GM21576 (cell line): ENCODE results near the gene CIAO2A.
"Not testable (repeated sequence)": the region's sequence is repeated elsewhere in the genome, so short reads cannot be mapped to it uniquely, and the experiment has no call there.

Experiments used
- ATAC-seq: cut with Tn5 transposase; IDR thresholded peaks from one replicate; pipeline ENCODE4 v1.9.1; 2021; ENCODE audit warnings: mild to moderate bottlenecking, moderate library complexity; ENCODE audit not compliant: unreplicated experiment

CIAO2A gene

GRCh38 chr15:64072812-64073211 is 20.8 kb downstream of the CIAO2A start:
- ATAC-seq, result no peak

GRCh38 chr15:64071931-64072765 is 21.5 kb downstream of the CIAO2A start:
- no peak for ATAC-seq

DNA sequence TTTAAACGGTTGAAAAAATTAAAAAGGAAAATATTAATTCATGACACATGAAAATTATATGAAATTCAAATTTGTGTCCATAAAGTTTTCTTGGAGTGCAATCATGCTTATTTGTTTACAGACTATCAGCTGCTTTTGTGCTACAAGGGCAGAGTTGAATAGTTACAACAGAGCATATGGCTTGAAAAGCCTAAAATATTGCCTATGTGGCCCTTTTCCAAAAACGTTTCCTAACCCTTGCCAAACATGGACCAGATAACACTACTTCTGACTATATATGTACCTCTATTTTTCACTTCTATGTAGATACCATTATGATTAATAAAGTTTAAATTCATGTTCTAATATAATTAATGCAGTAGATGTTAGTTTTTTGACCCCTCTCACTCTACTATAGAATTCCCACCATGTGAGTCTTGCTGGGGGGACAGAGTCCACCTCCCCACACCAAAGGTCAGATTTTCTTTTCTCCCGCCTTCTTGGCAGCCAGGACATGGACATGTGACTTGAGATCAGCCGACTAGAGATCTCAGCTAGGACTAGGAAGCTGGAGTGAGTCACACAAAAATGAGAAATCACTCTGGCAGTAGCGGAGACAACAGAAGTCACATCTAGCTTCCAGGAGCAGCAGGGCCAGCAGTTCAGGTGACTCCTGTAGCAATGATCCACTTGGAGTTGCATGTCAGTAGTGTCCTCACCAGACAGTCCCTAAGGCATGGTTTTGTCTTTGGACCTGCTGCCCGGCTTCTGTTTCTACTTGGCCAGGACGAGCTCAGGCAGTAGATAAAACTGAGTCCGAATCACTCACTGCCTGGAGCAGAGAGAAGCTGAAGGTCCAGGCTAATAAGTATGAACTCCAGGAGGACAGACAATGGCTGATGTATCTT is 22.4 kb downstream of the CIAO2A start:
- no peak for ATAC-seq

DNA sequence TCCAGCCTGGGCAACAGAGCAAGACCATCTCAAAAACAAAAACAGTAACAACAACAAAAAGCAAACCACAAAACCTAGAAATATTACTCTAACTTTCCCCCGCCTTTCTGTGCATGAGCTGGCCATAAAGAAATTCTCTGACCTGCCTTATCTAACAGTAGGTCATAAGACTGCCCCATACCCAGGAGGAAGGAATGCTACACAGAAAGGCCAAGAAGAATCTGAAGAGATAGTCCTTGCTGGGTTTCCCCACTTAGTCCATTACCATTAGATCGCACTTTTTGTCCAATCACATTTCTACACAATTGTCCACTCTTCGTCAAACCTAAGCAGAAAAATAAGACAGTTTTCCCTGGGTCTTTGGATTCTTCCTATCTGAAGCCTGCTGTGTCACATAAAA is 23.5 kb downstream of the CIAO2A start:
- no peak for ATAC-seq

GRCh38 chr15:64068133-64068532 is 25.5 kb downstream of the CIAO2A start:
- no peak for ATAC-seq

DNA sequence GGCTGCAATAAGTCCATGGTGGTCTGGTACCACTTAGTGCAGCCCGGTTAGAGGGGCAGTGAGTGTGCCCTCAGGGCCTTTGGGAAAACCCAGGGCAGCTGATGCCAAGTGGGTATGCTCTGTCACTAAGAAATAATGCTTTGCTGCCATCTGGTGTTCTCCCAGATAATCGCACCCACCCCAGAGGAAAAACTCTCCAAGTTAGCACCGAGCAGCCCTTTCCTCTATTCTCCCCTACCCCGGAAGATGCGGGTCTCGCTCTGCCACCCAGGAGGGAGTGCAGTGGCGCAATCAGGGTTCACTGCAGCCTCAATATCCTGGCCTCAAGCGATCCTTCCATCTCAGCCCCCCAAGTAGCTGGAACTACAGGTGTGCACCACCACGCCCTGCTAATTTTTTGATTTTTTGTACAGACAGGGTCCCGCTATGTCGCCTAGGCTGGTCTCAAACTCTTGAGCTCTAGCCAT is 26.0 kb downstream of the CIAO2A start:
- no peak for ATAC-seq

- no peak for ATAC-seq
Observed at GRCh38 chr15:64066451-64066850, 27.2 kb downstream of the CIAO2A start.

DNA sequence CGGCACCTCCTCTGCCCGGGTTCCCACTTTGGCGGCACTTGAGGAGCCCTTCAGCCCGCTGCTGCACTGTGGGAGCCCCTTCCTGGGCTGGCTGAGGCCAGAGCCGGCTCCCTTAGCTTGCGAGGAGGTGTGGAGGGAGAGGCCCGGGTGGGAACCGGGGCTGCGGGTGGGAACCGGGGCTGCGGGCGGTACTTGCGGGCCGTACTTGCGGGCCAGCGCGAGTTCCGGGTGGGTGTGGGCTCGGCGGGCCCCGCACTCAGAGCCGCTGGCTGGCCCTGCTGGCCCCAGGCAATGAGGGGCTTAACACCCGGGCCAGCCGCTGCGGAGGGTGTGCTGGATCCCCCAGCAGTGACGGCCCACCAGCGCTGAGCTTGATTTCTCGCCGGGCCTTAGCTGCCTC is 32.9 kb downstream of the CIAO2A start:
- no peak for ATAC-seq

GRCh38 chr15:64059104-64059503 is 34.5 kb downstream of the CIAO2A start:
- not testable (repeated sequence) for ATAC-seq

DNA sequence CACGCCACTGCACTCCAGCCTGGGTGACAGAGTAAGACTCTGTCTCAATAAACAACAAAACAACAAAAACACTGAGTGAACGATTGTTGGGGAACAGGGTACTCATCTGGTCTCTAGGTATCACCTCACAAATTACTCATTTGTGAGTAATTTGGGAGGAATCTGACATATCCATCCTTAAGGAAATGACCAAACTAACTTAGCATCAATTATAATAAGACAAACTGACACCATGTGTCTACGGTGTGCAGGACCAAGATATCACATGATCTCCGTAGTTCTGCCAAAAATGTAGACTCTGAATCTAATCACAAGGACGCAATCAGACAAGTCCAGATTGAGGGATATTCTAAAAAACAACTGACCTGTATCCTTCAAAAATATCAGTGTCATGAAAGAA is 35.4 kb downstream of the CIAO2A start:
- no peak for ATAC-seq

- ATAC-seq, result not testable (repeated sequence)
Observed at GRCh38 chr15:64053674-64054073, 40.0 kb downstream of the CIAO2A start.

- ATAC-seq, result no peak
Observed at GRCh38 chr15:64052925-64053491, 40.6 kb downstream of the CIAO2A start.

DNA sequence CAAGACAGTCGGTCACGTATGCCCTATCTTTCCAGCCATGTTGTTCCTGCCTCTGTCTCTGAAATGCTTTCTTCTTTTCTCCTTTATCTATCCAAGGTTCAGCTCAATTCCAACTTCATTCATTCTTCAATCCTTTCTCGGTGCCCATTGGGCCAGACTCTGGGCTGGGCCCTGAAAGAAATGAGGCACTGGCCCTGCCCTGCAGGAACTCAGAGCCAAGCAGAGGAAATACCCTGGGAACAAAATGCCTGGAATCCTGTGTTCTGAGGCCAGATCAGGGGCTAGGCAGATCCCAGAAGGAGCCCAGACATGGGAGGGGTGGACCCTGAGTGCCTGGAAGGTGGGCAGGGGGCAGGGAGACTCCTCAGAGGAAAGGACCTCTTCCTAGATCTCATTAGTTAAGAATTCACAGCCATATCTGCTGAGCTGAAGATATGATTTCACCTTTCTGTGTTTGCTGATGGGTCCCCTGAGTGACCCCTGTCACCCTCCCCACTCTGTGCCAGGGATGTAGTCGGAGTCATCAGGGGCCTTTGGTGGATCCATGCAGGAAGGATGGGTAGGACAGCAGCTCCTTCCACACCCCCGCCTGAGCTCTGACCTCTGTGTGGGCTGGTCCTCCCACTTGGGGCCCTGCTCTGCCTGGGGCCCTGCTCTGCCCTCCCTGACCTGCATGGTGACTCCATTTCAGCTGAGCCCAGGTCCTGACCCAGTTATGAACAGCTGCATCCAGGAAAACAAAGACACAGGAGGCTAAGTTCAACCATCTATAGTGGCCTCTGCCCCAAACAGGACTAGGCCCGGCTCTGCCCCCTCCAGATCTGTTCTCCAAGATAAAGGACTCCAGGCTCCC is 42.0 kb downstream of the CIAO2A start:
- no peak for ATAC-seq

DNA sequence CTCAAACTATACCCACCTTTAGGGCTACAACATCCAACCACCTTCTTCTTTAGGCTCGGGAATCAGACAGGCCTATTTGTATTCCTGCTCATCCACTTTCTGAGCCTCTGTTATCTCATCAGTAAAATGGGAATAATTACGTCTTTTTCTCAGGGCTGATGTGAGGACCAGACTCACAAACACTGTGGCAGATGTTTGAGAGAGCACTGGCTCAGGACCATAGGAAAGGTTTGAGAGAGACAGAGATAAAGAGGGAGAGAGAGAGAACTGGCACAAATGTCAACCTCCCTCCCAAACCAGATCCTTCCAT is 42.6 kb downstream of the CIAO2A start:
- ATAC-seq, result no peak

DNA sequence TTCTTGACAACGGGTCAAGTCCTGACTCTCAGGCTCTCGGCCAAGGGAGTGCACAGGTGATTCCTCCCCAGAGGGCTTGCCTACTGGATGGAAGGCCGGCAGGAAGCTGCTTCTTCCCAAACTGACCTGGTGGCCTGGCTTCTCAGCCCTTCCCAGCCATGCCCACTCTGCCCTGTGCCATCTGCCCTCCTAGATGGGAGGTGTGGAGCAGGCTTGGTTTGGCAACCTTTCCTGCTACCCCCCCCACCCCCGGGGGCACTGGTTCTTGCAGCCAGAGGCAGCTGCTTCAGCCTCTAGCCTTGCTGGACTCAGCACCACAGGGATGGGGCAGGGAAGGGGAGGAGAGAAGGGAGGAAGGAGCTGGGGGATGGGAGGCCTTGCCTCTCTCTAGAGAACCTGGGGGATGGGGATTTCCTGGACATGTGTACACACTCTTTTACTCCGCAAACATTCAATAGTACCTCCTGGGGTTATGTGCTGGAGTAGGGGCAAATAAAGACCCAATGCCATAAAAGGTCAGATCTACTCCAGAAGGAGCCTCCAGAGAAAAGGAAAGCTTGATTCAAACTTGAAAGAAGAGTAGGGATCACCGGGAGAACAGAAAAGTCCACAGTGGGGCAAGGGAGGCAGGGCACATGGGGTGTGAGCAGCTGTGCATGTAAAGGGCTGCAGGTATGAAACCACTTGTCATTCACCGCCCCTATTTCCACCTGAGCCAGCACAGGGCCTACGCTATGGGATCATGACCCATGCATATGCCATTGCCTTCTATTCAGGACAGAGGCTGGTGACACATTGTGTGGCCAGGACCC is 43.2 kb downstream of the CIAO2A start:
- ATAC-seq, result no peak

DNA sequence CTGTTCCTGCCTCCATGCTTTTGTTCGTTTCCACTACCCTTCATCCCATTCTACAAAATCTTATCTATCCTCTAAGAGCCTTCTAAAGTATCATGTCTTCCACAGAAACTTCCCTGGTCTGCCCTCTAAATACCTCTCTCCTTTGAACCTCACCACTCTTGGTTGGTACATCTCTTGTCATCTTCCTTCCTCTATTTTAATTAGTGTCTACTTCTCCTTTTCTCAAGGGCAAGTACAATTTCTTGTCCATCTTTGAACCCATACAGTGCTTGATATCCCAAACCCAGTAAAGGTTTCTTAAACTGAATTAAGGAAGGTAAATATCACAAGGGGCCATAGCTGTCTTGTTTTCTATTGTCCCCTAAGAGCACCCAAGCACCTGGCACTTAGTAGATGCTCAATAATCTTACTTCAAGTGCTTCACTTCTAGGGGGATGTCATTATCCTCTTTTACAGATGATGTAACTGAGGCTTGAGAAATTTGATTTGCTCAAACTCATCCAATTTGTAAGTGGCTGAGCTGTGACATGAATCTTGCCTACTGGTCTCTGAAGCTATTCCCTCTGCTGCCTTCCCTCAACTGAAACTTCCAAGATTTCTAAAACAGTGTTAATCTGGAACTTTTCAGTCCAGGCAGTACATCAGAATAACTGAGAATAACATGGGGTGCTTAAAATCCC is 44.7 kb downstream of the CIAO2A start:
- no peak for ATAC-seq

DNA sequence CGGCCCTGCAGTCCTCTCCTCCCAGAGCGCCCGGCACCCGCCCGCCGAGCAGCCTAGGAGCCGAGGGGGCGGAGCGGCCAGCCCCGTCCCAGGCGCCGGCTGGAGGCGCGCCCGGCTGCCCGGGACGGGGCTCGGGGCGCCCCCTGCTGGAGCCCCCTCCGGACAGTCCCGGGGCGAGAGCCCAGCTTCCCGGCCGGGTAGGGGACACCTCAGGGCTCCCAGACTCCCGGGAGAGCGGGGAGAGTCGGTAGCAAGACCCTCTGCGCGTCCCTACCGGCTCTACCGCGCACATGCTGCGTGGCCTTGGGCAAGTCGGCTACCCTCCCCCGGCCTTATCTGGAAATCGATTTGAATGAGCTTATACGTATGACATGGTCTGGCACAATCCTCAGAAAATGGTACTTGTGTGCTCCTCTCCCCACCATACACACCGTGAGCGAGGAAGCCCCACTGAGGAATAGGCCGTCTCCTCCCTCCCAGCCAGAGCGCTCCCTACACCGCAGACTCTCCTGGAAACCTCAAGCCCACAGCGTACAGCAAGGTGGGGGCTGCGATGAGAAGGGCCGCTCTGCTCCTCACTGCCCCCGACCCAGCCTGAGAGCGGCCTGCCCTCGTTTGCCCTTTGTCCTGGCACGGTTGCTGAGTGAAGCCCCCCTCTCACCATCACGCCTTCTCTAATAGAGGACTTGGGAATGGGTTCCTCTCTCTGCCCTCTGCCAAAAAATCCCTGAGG is 47.1 kb downstream of the CIAO2A start, which contains the start of gene DAPK2:
Gene DAPK2 (minus strand): TSS at position 65 of the 733 bp plus-strand sequence. CDS start 6,224 bp downstream, outside the sequence.
- ATAC-seq, result peak; percentile 54

GRCh38 chr15:64045774-64046420 is 47.7 kb downstream of the CIAO2A start:
- ATAC-seq, result peak; percentile 15
